Gastroesophageal sphincter (tissue), 3 donors: Measurements from ENCODE around the gene CPSF3.

Experiments
- EP300 ChIP-seq: sonication (generic); formaldehyde crosslinking; IDR thresholded peaks from one replicate; pipeline ENCODE4 v1.6.1; 2017; ENCODE audit warnings: antibody characterized with exemption, mild to moderate bottlenecking
- TF ChIP-seq, protein P1 (sequence below), 4 experiments: fragments of 200-600 bp in 2 of 4; fragments of 450-650 bp in 2 of 4; sonication (generic) in 1 of 4; IDR thresholded peaks; one replicate each; pipeline ENCODE4 v1.5.1; 2017 to 2019; ENCODE audit warnings: antibody characterized with exemption in 4 of 4, mild to moderate bottlenecking in 2 of 4, moderate library complexity in 2 of 4

DNA sequence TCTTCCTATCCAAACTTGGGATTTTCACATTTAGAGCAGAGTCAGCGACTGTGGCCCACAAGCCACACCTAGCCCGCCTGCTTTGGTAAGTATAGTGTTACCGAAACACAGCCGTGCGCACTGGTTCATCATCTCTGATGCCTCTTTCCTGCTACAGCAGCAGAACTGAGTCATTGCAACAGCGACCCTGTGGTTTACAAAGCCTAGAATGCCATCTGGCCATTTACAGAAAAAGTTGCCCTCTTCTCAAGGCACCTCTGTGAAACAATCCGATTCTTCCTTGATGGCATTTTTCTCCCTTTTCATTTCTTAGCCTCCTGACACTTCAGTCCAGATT, 40.2 kb downstream of the CPSF3 start:
- TF ChIP-seq EP300: no peak
- TF ChIP-seq, protein P1, sequence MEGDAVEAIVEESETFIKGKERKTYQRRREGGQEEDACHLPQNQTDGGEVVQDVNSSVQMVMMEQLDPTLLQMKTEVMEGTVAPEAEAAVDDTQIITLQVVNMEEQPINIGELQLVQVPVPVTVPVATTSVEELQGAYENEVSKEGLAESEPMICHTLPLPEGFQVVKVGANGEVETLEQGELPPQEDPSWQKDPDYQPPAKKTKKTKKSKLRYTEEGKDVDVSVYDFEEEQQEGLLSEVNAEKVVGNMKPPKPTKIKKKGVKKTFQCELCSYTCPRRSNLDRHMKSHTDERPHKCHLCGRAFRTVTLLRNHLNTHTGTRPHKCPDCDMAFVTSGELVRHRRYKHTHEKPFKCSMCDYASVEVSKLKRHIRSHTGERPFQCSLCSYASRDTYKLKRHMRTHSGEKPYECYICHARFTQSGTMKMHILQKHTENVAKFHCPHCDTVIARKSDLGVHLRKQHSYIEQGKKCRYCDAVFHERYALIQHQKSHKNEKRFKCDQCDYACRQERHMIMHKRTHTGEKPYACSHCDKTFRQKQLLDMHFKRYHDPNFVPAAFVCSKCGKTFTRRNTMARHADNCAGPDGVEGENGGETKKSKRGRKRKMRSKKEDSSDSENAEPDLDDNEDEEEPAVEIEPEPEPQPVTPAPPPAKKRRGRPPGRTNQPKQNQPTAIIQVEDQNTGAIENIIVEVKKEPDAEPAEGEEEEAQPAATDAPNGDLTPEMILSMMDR (IDR thresholded peaks at IDR 0.05): no peak
